ENCODE results near the gene KCNN1. TPM values are rescaled to one million over a fixed set of nuclear protein-coding genes. Genes with fewer than 3 reads are reported as not detected.
A peak's percentile ranks its signal among the peaks of the same experiment; 100 is the strongest.

KCNN1 gene
- total and polyA plus RNA-seq, 9 of the 15 experiments (the other 6 are each of a cell fraction or from before 2014, with no cell fraction given) = 0.01 to 6.2 (median 0.72) TPM

GRCh38 chr19:17953869-17954268 is 13.0 kb upstream of the KCNN1 start (continued):
- TF ChIP-seq CREM (IDR thresholded peaks at IDR 0.05; ENCODE audit: low read depth) (0 out of 2 replicates have a peak, but pooled peaks have one; percentile 22), HMBOX1 (IDR thresholded peaks at IDR 0.05) (no peak), HCFC1 (IDR thresholded peaks at IDR 0.05; ENCODE audit: low read depth, low read length) (no peak), KLF6 (CRISPR knock-in tag; IDR thresholded peaks at IDR 0.05; ENCODE audit: borderline replicate concordance) (no peak), OTX1 (CRISPR knock-in tag; IDR thresholded peaks at IDR 0.05) (no peak), JUND (IDR thresholded peaks at IDR 0.05; ENCODE audit: borderline replicate concordance, low read depth, low read length) (0 out of 2 replicates have a peak, but pooled peaks have one; percentile 4), JUND (tag; IDR thresholded peaks at IDR 0.05; ENCODE audit: borderline replicate concordance, low read depth, low read length) (no peak; the same call in 2 of the 3 replicates), ZNF436 (CRISPR knock-in tag; IDR thresholded peaks at IDR 0.05) (no peak), NR3C1 (CRISPR knock-in tag; IDR thresholded peaks at IDR 0.05) (no peak), HMG20B (CRISPR knock-in tag; IDR thresholded peaks at IDR 0.05) (no peak), ZNF384 (IDR thresholded peaks at IDR 0.05; ENCODE audit: low read depth, low read length) (no peak), PHF20 (IDR thresholded peaks at IDR 0.05; ENCODE audit: partially characterized antibody) (no peak), ETS2 (tag; IDR thresholded peaks at IDR 0.05; ENCODE audit: borderline replicate concordance, poor library complexity, severe bottlenecking) (no peak), VEZF1 (CRISPR knock-in tag; IDR thresholded peaks at IDR 0.05) (peak; percentile 86), ZNF561 (CRISPR knock-in tag; conservative IDR thresholded peaks at IDR 0.05) (no peak)
- TF ChIP-seq, protein P1, sequence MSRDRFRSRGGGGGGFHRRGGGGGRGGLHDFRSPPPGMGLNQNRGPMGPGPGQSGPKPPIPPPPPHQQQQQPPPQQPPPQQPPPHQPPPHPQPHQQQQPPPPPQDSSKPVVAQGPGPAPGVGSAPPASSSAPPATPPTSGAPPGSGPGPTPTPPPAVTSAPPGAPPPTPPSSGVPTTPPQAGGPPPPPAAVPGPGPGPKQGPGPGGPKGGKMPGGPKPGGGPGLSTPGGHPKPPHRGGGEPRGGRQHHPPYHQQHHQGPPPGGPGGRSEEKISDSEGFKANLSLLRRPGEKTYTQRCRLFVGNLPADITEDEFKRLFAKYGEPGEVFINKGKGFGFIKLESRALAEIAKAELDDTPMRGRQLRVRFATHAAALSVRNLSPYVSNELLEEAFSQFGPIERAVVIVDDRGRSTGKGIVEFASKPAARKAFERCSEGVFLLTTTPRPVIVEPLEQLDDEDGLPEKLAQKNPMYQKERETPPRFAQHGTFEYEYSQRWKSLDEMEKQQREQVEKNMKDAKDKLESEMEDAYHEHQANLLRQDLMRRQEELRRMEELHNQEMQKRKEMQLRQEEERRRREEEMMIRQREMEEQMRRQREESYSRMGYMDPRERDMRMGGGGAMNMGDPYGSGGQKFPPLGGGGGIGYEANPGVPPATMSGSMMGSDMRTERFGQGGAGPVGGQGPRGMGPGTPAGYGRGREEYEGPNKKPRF (IDR thresholded peaks at IDR 0.05; ENCODE audit: low read depth, low read length) = no peak
- TF ChIP-seq, protein P2, sequence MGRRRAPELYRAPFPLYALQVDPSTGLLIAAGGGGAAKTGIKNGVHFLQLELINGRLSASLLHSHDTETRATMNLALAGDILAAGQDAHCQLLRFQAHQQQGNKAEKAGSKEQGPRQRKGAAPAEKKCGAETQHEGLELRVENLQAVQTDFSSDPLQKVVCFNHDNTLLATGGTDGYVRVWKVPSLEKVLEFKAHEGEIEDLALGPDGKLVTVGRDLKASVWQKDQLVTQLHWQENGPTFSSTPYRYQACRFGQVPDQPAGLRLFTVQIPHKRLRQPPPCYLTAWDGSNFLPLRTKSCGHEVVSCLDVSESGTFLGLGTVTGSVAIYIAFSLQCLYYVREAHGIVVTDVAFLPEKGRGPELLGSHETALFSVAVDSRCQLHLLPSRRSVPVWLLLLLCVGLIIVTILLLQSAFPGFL (CRISPR knock-in tag; IDR thresholded peaks at IDR 0.05) = no peak

All from K562 (cell line).